Glomerular endothelial cell (primary cell): ENCODE results near the gene CDPF1. TPM values are rescaled to one million over a fixed set of nuclear protein-coding genes. Genes with fewer than 3 reads are reported as not detected.
"Not testable (repeated sequence)": the region's sequence is repeated elsewhere in the genome, so short reads cannot be mapped to it uniquely, and the experiment has no call there.

Experiments used
- DNase-seq: peaks from one replicate; pipeline ENCODE4 v3.0.0-alpha.2; 2011; ENCODE audit warnings: low read depth, low spot score; ENCODE audit errors: extremely low read depth
- total RNA-seq: library from RNA; depleted of rRNA; stranded (reverse); fragments of >200 nt; gene quantifications from 2 replicates; pipeline ENCODE4 v1.2.3, GENCODE V29; 2015

The CDPF1 gene
- total RNA-seq, 1 donor from 2014 or later: 11.2 TPM

DNA sequence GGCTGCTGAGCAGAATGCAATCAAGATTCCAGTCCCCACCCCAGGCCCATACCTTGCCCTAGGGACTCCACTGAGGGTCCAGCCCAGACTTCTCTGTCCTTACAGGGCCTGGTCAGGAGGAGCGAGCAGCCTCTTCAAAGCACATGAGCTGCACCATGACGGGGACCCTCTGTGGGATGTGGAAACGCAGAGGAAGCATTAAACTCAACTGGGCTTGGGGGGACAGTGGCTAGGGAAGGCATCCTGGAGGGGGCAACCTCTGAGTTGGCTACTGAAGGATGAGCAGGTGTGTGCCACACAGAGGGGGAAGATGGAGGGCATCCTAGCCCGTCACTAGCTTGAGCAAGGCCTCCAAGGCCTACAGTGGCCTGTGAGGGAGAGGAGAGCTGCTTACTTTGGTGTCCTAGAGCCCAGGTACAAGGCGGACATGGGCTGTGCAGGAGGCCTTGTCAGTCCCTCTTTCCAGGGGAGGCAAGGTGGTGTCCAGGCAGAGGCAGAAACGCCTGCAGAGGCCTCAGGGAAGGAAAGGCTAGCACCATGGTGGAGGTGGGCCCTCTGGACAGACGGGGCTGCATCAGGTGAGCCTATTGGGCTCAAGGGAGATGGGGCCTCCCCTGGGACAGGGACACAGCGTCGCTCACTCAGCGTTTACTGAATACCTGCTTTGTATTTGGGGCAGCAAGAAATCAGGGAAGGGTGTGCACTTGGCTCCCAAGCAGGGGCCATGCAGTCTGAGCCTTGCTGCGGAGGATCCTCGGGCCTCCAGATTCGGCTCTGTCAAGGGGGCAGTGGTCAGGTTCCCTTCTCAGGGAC, 32.0 kb upstream of the CDPF1 start:
- DNase-seq: no peak

DNA sequence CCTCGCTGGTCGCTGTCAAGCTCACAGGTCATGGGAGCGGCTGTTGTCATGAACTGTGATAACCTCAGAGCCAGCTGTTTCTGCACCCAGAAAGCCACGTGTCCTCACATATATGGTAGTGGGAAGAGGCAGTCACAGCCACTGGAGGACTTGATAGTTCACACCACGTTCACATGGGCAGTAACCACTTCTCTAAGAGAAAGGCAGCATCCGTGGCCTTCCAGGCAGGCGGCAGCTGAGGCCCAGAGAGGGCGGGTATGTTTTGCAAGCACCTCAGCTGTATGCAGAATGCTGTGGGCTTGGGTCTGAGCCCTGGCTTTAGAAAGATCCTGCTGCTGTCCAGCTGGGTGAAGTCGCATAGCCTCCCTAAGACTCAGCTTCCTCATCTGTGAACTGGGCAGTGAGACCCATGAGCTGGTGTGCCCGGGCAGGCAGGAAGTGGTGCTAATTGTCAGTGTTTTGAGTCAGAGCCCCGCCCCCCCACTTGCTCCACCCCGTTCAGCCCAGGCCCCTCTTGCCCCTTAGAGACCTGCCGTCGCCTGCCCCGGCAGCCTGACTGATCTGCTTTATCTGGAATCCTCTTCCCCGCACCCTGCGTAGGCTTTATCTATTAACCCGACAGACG, 31.0 kb upstream of the CDPF1 start:
- DNase-seq: no peak

DNA sequence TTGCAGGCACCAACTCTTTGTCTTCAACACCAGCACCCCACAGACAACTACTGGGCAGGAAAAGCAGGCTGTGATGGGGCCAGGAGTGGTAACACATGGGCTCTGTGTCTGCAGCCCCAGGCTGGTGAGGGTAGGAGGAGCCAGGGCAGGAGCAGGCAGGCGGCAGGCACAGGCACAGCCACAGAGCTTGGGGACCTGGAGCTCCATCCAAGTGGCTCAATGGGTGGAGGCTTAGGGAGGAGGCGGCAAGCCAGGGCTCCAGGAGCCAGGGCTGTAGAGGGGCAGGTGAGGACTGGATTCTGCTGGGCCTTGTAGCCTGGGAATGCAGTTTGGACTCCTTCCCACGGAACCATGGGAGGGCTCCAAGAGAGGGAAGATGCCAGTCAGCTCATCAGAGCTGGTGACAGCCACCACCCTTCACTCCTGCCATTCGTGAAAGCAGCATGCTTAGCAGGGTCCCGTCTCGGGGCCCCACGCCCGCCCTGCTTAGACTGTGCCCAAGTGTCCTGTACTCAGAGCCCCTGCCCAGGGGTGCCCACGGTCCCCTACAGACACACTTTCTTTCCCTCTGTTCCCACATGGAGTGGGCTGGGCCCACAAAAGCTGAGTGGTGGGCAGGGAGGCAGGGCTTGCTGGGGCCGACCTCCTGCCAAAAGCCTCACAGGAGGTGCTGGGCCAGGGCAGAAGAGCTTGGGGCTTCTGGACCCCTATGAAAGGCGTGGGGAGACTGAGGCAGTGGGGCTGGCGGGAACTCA, 30.1 kb upstream of the CDPF1 start:
- no peak for DNase-seq

DNA sequence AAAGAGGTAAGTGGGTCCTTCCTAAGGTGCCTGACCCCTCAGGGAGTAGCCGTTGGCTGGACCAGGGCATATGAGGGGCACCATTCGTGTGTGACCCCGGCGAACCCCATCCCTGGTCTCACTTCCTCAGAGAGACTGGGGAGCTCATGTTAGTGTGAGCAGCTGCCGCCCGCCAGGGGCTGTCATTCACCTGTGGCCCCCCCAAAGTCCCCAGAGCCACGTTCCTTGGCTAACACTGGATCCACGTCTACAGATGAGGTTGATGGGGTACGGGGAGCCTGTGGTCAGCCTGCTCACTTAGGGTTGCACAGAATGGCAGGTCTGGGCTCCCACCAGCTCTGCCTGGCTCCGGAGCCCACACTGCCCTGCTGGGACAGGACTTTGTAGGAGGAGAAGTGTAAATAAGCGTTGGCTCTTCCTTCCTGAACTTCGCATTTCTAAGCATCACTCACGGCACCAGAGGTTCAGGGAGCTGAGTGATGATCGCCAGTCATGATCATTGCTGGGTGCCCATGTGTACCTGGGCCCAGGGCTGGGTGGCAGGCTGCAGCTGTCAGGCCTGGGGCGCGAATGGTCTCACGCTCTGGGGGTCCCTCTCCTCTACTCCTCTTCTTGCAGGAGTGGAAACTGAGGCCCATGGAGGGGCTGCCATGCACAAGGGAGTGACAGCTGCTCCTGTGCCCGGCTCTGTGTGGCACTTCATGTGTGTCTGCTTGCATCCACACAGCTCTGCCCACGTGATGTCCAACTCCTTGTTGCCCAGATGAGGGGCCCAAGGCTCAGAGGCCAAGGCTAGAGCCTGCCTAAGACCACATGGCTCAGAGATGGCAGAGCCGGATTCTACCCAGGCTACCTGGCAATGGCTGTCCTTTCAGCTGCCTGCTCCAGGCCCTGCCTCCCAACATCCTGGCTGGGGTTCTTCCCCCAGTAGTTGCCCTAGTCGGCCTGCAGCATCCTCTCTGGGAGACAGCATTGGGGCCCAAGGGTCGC, 28.9 kb upstream of the CDPF1 start:
- DNase-seq: no peak

DNA sequence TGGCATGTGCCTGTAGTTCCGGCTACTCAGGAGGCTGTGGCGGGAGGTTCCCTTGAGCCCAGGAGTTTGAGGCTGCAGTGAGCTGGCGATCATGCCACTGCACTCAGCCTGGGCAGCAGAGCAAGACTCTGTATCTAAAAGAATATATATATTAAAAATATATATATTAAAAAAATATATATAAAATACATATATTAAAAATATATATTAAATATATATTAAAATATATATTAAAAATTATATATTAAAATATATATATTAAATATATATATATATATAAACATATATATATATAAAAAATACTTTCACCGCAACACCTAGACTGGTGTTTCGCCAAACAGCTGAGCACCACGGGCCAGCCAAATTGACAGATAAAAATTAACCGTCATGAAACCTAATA, 26.5 kb upstream of the CDPF1 start:
- no peak for DNase-seq

DNA sequence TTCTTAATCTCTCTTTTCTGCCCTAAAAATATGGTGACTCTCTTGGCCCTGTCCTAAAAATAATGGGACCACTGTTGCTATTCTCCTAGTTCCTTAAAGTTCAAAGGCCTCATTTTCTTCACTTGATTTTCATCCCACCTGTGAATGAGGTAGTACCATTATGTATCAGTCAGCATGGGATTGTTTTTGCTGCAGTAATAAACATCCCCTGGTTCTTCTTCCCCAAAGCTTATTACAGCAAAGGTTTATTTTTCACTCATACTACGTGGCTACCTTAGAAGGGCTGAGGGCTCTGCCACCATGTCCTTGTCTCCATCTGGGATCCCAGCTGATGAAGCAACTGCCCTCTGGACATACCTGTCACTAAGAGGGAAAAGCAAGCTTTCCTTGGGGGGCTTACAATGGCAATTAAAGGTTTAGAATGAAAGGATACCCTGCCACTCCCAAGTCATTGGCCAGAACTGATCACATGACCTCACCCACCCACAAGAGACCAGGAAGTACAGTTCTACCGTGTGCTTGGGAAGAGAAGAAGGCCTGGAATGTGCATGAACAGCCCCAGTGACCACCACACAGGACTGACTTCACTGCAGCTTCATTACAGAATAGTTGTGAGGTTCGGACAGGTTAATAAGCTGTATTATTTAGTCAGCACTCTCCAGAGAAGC, 25.5 kb upstream of the CDPF1 start:
- DNase-seq: no peak

DNA sequence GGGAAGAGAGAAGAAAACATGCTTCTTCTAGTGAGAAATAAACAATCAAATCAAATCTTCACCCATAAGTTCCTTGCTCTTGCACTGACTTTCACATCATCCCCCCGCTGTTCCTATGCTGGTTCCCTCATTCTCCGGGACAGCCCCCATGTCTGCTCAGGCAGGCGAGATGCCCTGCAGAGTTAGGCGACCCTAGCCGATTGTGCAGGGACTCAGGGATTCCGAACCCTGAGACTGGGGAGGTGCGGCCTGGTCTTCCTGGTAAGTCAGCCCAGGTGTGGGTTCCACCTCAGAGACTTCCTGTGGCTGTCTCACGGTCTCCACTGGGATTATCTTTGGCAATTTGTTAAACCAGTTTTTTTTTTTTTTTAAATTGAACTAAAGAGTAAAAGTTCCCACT, 24.3 kb upstream of the CDPF1 start:
- no peak for DNase-seq

DNA sequence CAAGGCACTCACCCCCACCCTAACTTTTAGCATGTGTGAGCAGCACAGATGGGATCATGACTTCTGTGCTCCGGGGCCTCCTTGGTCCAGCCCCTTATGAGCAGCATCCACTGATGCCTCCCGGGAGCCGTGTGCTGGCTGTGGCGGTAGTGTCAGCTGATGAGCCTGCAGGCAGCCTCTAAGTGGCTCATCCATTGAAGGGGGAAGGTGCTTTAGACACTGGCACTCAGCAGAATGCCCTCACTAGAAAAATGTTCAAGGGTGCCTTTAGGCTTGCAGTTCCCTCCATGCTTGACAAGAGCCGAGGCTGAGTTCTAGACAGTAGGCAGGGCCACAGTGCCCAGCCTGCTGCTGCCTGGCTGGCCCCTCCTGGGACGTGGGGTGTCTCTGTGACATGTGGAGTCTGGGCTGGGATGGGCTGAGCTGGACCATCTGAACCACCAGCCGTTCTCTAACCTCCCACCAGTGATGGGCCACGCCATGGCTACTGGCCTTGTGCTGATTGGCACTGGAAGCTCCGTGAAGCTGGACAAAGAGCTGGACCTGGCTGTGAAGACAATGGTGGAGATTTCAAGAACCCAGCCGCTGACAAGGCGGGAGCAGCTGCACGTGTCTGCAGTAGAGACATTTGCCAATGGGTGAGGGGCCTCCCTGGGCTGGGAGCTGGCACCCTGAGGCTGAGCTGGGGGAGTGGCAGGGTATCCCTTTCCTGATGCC, 23.5 kb upstream of the CDPF1 start:
- DNase-seq: no peak

DNA sequence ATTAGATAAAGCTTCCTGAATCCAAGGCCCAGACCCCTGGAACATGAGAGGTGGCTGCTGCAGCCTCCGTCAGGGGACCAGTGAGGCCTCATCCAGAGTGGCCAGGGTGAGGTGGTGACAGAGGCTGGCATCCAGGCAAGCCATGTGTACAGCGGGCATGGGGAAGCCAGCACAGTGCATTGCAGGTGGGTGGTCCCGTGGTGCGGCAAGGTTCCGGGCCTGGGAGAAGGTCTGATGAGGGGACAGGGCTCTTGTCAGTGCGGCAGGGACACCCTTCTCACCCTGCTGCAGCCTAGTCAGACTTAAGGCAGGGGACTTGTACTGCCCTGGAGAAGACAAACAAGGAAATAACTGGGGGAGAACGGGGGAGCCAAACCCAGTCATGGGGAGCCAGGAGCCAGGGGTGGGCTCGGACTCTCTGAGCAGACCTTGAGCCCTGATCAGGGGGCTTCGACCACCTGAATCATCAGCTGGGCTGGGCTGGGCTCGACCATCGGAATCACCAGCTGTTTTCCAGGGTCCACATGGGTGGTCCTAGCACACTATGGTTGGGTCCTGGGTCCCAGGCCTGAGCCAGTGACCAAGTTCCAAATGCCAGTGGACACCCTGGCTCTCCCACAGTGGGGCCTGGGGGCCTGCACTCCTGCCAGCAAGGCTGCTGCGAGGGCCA, 22.8 kb upstream of the CDPF1 start:
- no peak for DNase-seq

DNA sequence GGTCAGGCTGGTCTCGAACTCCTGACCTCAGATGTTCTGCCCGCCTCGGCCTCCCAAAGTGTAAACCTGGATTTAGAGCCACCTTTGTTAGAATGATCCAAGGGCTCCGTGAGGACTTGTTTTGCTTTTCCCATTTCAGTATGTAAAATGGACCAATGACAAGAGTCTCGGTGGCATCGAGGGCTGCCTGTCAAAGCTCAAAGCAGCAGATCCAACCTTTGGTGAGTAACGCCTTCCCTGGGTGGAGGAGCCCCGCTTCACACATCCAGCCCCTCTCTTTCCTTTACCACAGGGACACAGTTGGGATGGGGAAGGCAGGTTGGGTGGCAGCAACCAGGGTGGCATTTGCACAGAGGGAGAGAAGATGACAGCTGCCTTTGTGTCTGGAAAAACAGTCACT, 22.1 kb upstream of the CDPF1 start:
- DNase-seq: no peak

DNA sequence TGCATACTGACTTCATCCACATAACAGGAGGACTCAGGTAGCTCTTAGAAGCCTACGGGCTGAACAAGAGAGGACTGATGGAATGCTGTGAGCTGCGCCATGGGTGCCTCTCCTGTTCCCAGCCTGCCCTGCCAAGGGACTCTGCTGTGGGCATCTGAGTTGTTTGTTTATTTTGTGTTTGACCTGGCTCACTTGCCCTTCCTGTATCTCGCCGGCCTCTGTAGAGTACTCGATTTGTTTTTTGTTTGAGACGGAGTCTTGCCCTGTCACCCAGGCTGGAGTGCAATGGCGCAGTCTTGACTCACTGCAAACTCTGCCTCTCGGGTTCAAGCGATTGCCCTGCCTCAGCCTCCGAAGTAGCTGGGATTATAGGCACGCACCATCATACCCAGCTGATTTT, 19.5 kb upstream of the CDPF1 start:
- no peak for DNase-seq

DNA sequence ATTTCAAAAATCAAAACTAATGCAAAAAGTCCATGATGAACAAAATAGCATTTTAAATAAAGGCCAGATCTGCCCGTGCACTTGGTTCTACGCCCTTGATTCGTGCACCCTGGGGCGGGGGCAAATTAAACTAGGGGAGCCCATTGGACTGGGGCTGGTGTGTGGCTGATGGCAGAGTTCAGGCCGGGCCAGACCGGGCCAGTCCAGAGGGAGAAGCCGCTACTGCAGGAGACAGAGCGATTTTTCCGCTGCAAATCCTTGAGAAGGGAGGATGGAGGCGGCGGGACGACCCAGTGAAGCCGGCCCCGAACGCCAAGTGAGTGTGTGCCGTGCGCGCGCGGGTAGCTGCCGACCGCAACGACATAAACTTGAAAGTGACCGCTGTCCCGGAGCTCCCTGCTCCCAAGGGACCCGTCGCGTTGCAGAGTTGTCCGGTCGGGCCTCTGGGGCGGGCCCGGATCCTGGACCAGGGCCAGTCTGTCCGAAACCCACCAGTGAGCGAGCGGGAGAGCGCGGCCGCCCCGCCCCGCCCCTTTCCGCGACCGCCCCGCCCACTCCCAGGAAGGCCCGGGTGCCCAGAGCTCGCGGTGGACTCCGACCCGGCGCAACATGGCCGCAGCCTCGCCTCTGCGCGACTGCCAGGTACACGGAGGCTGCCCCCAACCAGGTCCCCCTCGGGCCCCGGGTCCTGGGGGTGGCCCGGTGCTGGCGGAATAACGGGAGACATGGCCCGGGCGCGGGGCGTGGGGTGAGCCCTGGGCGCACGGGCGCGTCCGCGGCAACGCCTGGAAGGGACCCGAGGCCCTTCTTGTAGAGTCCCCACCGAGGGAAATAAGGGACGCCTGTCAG, 17.6 kb upstream of the CDPF1 start, which contains the start of gene TTC38:
Gene TTC38 (plus strand): TSS at position 578 of the 849 bp plus-strand sequence. CDS start 32 bp downstream, at position 610.
- no peak for DNase-seq

DNA sequence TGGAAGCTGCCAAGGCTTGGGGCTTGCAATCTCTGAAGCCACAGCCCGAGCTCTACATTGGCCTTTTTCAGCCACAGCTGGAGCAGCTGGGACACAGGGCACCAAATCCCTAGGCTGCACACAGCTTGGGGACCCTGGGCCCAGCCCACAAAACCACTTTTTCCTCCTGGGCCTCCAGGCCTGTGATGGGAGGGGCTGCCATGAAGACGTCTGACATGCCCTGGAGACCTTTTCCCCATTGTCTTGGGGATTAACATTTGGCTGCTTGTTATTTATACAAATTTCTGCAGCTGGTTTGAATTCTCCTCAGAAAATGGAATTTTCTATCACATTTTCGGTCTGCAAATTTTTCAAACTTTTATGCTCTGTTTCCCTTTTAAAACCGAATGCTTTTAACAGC, 15.5 kb upstream of the CDPF1 start:
- DNase-seq: not testable (repeated sequence)

DNA sequence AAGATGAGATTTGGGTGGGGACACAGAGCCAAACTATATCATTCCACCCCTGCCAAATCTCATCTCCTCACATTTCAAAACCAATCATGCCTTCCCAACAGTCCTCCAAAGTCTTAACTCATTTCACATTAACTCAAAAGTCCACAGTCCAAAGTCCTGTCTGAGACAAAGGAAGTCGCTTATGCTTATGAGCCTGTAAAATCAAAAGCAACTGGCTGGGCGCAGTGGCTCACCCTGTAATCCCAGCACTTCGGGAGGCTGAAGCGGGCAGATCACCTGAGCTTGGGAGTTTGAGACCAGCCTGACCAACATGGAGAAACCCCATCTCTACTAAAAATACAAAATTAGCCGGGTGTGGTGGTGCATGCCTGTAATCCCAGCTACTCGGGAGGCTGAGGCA, 14.4 kb upstream of the CDPF1 start:
- DNase-seq: not testable (repeated sequence)

DNA sequence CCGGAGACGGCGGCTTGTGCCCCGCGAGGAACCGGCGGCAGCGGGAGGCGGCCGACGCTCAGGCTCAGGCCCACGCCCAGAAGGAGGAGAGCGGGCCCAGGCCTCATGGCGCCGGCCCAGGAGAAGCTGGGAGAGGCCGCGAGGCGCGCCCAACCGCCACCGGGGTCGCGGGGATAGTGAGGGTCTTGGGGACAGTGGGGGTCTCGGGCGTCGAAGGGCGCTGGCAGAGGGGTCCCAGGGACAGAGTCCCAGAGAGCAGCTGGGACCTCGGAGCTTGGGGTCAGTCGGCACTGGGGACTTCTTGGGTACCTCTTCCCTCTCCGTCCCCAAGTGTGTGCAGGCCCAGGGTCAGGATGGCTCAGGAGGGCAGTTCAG, 13.1 kb upstream of the CDPF1 start, which contains the start of gene PKDREJ:
Gene PKDREJ (minus strand): TSS at position 128 of the 375 bp plus-strand sequence. CDS start 21 bp downstream, at position 107.
- DNase-seq: no peak

DNA sequence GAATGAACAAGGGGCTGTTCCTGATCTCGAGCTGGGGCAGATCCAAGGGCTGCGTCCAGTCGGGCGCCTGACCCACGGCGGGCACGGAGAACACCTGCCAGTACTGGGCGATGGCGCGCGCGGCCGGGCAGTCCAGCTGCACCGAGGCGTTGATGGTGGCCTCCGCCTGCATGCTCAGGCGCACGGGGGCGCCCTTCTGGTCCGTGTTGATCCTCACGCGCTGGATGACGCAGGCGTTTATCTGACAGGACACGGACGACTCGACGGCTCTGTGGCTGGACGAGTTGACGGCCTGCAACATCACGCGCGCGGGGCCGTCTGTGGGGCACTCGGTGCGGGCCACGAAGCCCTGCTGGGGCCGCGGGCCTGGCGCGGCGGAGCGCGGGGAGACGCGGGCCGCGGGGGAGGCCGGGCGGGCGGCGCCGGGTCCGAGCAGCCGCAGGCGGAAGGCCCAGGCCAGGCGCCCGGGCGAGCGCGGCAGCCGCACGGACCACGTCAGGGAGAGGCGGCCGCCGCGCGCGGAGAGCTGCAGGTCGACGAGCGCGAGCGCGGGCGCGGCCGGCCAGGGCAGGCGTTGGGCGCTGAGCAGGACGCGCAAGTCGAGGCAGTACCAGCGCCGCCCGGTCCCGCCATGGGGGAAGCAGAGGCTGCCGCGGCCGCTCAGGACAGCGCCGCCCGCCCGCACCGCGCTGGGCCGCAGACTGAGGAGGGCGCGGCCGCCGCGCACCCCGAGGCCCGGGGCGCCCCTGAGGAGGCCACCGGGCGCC, 12.5 kb upstream of the CDPF1 start:
- peak; percentile 23 for DNase-seq

DNA sequence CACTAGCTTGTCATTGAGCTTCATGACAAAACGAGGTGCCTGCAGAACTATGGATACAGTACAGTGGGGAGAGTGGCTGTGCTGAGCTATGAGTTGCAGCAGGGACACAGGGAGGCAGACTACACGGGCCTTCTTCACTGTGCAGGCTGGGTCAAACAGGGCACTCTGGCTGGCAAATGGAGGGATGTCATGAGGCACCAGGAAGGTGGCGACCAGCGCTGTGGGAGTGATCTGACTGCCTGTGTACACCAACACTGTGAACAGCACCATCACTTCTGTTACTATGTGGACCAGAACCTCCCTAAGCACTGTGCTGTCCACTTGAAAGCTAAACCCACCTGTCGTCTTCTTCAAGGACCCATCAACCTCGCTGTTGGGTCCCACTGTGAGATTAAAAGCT, 9.9 kb upstream of the CDPF1 start:
- DNase-seq: no peak
